Frontal cortex (tissue), 4 donors: ENCODE results near the gene METTL21A. TPM values are rescaled to one million over a fixed set of nuclear protein-coding genes. Genes with fewer than 3 reads are reported as not detected.
A peak's percentile ranks its signal among the peaks of the same experiment; 100 is the strongest.

Experiments
- DNase-seq, 2 donors: peaks; one replicate each; pipeline ENCODE4 v3.0.0; 2012; ENCODE audit warnings: low spot score in 2 of 2
- FAIRE-seq: peaks from 2 replicates; lab custom pipeline; 2012; peaks lifted over from hg19 to GRCh38; lab: Jason Lieb, UNC
- total RNA-seq: library from RNA; depleted of rRNA; stranded (reverse); fragments of >200 nt; gene quantifications from one replicate; pipeline ENCODE4 v1.2.3, GENCODE V29; 2014
- donor health status: control.
- donor health status: control.
- donor health status: control.

Gene METTL21A
- total RNA-seq, 1 donor from 2014 or later = 12.6 TPM

DNA sequence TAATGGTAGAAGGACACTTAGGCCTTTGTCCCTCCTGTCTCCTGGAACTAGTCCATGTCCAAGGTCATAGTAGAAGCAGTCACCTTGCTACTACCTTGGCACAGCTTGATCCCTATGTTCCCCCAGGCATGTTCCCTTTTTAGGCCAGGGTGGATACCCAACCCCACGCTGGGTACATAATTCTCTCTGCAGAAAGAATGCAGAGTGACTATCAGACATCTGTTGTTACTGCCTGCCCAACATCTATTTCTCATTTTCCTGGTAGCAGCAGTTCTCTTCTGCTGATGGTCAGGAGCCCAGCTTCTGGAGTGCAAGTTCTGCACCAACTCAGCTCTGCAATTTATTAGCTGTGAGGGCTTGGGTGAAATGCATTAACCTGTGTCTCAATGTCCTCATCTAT, 4.4 kb upstream of the METTL21A start:
- no peak for FAIRE-seq
- DNase-seq = no peak

DNA sequence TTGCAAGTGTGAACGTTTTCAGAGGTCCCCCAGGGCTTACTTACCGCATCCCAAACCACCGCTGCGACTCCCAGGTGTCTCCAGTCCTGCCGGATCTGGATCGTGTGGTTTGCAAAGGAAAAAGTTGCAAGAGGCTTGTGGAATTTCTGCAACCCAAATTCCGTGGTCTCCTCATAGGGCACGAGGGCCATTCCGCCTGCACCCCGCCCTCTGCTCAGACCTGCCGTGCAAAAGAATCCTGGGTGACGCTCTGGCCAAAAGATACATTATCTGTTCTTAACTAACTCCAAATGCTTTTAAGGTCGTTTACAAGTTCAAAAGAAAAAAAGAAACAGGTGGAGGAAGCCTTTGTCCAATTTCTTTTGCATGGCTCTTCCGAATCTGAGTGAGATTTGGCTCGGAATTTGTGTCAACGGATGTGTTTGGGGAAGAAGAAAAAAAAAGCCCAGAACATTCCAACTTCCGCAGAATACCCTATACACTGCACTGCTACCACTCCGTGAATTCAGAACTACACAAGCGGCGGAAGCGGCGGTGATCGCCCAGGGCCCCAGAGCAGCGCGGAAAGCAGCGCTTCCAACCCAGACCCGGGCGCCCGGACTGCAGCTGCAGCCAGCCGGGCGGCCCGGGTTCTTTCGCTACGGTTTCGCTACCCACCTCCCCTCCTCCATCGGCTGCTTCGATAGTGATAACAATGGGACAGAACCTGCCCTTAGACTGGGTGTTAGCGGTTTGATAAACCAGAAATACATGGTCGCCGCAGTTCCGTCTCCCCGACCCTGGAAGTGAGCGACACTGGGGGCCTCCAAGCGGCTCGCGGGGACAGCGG, 795 bp downstream of the METTL21A start:
- DNase-seq (peak; percentile 44 to 52), FAIRE-seq (no peak)

DNA sequence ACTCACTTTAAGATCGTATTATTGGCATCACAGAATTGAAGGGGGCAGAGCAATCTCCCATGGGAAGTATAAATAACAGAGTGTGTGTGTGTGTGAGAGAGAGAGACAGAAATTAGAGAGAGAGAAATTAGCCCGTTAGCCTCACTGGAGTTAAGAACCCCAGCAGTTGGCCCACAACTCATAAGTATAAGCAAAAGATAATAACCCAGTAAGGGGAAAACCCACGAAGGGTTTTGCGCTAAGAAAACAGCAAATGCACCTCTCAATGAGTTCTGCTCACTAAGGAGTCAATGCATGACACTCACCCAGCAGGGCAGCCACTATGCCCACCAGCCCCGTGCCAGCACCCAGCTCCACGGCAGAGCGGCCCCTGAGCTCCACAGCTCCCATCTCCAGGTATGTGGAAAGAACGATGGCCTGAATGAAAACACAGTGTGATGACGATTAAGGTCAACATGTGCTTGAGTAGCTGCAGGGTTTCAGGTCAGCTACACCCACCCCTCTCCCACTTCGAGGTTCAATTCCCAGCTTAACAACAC, 3.6 kb downstream of the METTL21A start:
- DNase-seq (no peak), FAIRE-seq (no peak)

DNA sequence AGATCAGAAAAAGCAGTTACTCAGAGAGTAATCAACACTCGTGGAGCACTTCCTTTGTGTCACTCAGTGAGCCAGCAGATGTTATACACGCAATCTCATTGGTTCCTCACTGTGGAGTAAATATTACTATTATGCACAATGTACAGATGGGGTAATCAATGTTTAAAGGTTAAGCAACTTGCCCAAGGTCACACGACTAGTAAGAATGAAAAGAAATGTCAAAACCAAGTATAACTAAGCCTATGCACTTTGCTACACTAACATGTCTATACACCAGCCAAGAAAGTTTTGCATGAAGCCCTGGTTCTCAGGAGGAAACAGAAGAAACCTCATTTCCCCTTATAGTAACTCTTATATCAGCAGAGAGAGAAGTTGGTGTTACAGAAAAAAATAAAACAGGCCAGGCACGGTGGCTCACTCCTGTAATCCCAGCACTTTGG, 5.4 kb downstream of the METTL21A start:
- FAIRE-seq = no peak
- no peak for DNase-seq

DNA sequence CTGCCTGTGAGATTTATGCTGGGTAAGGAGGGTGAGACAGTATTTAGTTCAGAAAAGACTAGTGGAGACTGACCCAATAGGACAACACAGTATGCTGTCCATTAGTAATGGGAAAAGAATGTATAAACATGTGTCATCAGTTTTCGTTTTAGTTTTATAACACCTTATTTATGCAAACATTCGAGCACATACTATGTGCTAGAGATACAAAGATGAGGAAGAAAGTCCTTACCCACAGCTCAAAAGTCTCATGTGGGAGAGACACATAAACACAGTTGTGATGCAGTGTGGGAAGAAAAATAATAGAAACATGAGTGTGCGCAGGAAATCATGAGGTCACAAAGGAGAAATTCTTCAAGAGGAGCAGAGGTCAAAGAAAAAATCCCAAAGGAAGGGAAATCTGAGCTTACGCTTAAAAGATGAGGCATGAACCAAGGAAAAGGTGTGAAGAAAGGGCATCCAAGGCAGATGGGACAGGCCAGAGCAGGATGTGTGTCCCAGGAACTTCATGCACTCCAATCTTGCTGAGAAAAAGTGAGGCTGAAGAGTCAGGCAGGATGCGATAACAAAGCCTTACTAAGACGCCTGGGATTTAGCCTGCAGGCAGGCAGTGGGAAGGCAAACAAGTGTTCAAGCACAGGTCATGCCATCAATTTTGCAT, 8.1 kb downstream of the METTL21A start:
- FAIRE-seq = no peak
- DNase-seq = no peak

DNA sequence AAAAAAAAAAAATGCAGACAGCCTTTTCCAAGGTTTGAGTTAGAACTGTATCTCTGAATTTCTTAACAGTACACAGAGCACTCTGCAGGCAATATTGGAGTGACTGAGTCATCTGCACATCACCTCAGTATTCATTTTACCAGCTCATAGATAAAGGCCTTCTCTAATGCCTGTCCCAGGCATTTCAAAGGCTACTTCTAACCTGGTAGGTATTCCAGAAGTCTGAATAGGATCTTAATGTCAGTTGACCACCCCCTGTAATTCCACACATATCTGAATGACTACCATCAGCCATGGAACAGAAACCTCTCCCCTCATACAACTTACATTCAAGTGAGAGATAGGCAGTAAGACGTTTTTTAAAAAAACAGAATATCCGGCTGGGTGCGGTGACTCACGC, 9.0 kb downstream of the METTL21A start:
- FAIRE-seq (no peak), DNase-seq (no peak)

DNA sequence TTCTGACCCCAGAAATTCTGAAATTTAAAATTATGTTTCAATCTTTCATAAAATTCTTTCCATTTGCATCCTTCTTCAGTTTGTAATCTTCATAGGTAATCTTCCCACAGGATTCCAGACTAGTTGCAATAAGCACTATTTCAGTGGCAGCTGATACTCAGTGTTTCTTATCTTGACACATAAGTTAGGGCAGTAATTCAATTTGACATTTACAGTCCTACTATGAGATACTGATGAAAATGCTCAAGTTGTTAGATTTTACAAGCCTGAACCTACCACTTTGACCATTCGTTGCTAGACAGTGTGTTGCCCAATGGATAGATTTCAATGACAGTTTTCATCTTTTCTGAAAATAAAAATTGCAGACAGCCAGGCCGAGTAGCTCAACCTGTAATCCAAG, 10.4 kb downstream of the METTL21A start:
- FAIRE-seq (no peak), DNase-seq (no peak)

DNA sequence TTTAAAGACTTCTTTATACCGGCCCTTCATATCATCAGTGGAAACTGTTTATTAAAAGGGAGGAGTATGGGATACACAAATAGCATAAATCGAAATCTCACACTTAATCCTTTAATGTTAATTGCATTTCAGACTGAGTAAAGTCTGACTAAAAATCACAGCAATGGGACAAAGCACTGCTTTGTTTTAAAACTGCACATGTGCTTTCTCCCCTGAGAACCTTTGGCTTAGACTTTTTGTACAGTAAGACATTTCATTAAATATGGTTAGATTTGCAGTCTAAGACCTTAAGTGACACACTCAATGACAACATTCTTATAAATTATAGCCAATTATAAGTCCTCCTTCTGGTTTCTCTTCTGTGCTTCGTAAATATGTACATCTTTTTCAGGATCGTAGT, 12.5 kb downstream of the METTL21A start:
- FAIRE-seq = no peak
- DNase-seq = no peak

DNA sequence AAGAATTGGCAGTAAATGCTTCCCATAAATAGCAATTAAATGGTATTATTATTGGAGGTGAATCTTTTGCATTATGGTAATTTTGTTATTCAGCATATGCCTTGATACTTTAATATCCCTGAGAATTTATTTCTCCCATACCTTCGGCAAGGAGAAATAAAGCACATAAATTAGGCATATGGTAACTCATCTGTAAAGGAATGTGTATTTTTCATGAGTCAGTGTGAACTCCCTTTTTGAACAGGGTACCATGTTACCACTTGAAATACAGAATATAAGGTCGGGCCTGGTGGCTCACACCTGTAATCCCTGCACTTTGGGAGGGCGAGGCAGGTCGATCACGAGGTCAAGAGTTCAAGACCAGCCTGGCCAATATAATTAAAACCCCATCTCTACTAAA, 18.4 kb downstream of the METTL21A start:
- FAIRE-seq = no peak
- DNase-seq = no peak

DNA sequence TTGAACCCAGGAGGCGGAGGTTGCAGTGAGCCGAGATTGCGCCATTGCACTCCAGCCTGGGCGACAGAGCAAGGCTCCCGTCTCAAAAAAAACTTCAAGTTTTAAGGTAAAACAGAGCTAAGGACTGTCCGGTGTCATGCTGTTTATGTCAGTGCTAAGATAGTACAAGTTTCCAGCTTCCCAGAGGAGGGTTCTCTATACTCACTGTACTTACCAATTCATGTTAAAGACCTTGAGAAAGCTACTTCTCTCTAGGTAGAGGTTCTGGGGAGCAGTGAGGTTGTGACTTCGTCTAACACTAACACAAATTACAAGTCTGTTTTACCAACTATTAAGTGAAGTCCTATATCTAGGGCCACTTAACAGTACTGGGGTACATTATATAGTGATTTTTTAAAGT, 18.8 kb downstream of the METTL21A start:
- no peak for FAIRE-seq

DNA sequence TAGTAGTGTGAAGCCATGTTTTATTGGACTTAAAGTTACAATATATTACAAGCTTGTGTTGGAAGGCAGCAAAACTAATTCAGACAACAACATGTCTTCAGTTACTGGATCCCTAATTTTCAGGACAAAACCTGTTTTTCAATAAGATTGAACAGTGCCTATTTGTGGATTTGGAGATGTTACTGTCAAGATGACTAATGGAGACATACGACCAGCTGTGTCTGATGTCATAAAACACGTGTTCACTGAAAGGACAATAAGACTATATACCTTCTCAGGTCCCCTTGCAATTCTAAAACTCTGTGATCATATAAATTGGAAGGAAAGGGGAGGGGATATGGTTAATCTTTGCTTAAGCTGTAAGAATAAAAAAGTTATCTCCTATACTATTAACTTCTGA, 21.7 kb downstream of the METTL21A start:
- FAIRE-seq = no peak
- DNase-seq = no peak

More for the DNA sequence above, 18.8 kb downstream of the METTL21A start:
- DNase-seq = no peak

DNA sequence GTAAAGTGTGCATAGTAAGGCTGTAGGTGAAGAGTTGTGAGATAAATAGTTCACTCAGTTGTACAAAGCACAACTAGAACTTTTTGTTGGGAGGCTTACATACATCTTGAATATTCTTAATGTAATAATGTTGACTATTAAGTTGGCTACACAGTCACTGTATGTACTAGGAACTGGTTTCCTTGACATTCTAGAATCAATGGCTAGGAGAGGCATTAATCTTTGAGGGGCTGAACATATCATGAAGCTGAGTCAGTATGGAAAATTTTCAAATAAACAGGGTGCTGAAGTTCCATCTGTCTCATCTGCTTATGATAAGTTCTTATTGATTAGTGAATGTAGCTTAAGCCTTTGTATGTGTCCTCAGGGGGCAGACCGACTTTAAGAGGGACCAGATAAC, 23.4 kb downstream of the METTL21A start:
- DNase-seq (no peak), FAIRE-seq (no peak)

DNA sequence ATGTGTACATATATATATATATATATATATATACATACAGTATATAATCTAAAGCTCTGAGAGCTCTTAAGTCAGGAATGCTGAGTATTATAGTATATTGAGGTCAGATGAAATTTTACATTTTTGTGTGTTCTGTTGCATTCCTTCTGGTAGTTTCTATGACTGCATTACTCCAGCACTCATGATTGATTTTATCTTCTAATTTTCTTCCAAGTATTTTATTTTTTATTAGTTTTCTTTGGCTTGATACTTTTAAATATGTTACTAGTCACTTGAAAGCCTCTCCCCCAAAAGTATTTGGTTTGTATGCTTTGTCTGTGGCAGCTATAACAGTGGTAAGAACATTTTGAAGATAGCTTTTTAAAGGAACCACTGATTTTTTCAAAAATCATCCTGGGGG, 25.0 kb downstream of the METTL21A start:
- FAIRE-seq = no peak
- no peak for DNase-seq

DNA sequence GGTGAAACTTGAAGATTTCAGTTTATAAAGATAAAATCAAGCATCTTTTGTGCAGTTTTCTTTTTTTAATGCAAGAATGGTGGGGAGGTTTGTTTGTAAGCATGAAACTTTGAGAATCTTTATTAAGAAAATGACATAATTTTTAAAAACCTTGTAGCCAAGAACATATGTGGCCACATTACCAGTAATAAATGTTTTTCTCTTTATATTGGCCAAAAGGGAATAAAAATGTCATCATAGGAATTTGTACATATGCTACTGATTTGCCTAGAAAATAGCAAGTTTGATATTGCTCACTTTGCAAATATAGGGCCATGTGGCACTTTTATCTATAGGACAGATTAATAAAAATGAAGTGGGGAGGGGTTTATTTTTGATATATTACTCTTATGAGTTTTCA, 25.6 kb downstream of the METTL21A start:
- FAIRE-seq (no peak), DNase-seq (no peak)

DNA sequence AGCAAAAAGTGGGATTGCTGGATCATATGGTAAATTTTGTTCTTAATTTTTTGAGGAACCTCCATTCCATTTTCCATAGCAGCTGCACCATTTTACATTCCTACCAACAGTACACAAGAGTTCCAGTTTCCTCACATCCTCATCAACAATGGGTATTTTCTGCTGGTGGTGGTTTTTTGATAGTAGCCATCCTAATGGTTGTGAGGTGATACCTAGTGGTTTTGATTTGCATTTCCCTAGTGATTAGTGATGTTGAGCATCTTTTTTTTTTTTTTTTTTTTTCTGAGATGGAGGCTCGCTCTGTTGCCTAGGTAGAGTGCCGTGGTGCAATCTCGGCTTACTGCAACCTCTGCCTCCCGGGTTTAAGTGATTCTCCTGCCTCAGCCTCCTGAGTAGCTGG, 30.5 kb downstream of the METTL21A start:
- DNase-seq (no peak), FAIRE-seq (no peak)

DNA sequence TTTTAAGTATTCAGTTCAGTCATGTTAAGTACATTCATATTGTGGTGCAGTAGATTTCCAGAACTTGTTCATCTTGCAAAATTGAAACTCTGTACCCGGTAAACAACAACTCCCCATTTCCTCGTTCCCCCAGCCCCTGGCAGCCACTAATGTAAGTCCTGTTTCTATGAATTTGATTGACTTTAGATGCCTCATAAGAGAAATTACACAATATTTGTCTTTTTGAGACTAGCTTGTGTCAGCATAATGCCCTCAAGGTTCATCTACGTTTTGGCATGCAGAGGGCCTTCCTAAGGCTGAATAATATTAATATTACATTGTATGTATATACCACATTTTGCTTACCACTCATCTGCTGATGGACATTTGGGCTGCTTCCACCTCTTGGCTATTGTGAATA, 30.9 kb downstream of the METTL21A start:
- no peak for DNase-seq
- no peak for FAIRE-seq

DNA sequence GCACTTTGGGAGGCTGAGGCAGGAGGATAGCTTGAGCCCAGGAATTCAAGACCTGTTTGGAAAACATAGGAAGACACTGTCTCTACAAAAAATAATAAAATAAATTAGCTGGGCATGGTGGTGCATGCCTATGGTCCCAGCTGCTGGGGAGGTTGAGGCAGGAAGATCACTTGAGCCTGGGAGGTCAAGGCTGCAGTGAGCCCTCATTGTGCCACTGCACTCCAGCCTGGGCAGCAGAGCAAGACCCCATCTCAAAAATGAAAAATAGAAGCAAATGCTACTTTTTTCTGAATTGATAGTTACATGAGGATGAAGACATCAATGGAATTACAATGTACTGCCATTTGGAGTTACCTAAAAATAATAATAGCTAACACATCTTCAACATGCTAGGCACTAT, 31.9 kb downstream of the METTL21A start:
- DNase-seq (no peak), FAIRE-seq (no peak)

DNA sequence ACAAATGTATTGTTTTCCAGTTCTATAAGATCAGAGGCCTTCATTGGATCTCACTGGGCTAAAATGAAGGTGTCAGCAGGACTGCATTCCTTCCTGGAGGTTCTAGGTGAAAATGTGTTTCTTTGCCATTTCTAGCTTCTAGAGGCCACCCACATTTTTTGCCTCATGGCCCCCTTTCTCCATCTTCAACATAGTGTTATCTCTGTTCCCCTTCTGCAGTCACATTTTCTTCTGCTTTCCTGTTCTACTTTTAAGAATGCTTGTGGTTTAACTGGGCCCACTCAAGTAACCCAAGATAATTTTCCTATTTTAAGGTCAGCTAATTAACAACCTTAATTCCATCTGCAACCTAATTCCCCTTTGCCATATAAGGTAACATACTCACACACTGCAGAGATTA, 36.1 kb downstream of the METTL21A start:
- FAIRE-seq = no peak
- no peak for DNase-seq

DNA sequence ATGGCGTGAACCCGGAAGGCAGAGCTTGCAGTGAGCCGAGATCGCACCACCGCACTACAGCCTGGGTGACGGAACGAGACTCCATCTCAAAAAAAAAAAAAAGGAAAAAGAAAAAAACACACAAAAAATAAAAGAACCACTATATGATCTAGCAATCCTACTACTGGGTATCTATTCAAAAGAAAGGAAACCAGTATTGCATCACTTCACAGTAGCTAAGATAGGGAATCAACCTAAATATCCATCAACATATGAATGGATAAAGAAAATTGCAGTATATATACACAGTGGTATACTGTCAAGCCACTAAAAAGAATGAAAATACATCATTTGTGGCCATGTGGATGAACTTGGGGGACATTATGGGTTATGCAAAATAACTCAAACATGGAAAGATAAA, 37.9 kb downstream of the METTL21A start:
- no peak for FAIRE-seq
- no peak for DNase-seq

DNA sequence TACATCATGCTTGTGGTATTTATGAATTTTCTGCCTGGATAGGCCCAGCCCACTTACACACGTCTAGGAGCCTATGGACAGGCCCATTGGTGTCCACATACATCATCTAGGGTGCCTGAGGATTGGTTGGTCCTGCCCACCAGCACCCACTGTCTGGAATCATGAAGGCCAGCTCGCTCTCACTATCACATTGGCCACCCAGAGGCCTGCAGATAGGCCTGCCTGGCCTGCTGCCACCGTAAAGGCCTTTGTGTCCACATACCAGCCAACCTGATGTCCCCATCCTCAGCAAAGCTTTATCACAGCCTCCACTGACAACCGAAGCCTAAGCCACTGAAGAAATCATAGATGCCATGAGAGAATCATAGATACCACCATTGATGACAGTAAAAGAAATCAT, 40.2 kb downstream of the METTL21A start:
- FAIRE-seq = no peak
- no peak for DNase-seq

DNA sequence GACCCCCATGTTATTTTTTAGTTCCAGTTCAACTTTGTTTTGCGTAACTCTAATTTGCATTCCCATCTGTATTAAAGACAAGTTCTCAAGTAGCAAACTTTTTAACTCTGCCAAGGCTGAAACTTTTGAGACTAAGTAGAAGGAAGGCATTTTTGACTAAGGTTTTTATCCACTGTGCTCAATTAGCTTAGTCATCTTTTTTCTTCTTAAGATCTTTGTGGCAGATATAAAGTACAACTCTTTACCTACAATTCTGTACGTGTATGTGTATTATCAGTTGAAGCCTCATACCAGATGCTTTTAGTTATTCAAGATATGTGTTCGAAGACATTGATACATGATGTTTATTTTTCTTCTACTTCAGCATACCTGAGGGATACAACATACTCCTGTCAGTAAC, 53.8 kb downstream of the METTL21A start:
- FAIRE-seq (no peak), DNase-seq (no peak)
